Fibroblast of villous mesenchyme (primary cell): ENCODE results near the gene SOWAHA. TPM values are rescaled to one million over a fixed set of nuclear protein-coding genes. Genes with fewer than 3 reads are reported as not detected.
"Not testable (repeated sequence)": the region's sequence is repeated elsewhere in the genome, so short reads cannot be mapped to it uniquely, and the experiment has no call there.

Experiments
- DNase-seq: peaks from one replicate; pipeline ENCODE4 v3.0.0-alpha.2; 2010; ENCODE audit warnings: low read depth
- H3K4me3 ChIP-seq: 2 replicates; pipeline ENCODE4 v1.5.1; 2011; ENCODE audit warnings: low read depth, mild to moderate bottlenecking, low read length
- CTCF ChIP-seq: IDR thresholded peaks from 2 replicates; pipeline ENCODE4 v1.5.1; 2012; ENCODE audit warnings: low read depth, mild to moderate bottlenecking, low read length; ENCODE audit not compliant: insufficient read depth
- total RNA-seq: library from RNA; depleted of rRNA; stranded (reverse); fragments of >200 nt; gene quantifications from 2 replicates; pipeline ENCODE4 v1.2.3, GENCODE V29; 2012

The SOWAHA gene
- total RNA-seq, 1 donor = under 0.01 TPM

- TF ChIP-seq CTCF = no peak
- H3K4me3 ChIP-seq = no peak overlapping the region
- DNase-seq = no peak
These were observed 35.2 kb downstream of the SOWAHA start for GRCh38 chr5:132848270-132848669.

GRCh38 chr5:132849347-132849746 lies 36.2 kb downstream of the SOWAHA start:
- TF ChIP-seq CTCF = no peak
- no peak overlapping the region for H3K4me3 ChIP-seq
- DNase-seq = no peak

GRCh38 chr5:132850066-132850465 lies 37.0 kb downstream of the SOWAHA start:
- TF ChIP-seq CTCF = no peak
- H3K4me3 ChIP-seq = no peak overlapping the region
- DNase-seq = no peak

GRCh38 chr5:132853323-132853722 lies 40.2 kb downstream of the SOWAHA start:
- no peak for TF ChIP-seq CTCF
- no peak for DNase-seq
- H3K4me3 ChIP-seq = no peak overlapping the region

GRCh38 chr5:132853790-132854189 lies 40.7 kb downstream of the SOWAHA start:
- no peak for DNase-seq
- no peak for TF ChIP-seq CTCF
- H3K4me3 ChIP-seq = no peak overlapping the region

GRCh38 chr5:132854301-132854700 lies 41.2 kb downstream of the SOWAHA start:
- no peak overlapping the region for H3K4me3 ChIP-seq
- DNase-seq = no peak
- TF ChIP-seq CTCF = no peak

- H3K4me3 ChIP-seq, DNase-seq: not testable (repeated sequence)
These were observed 41.9 kb downstream of the SOWAHA start for GRCh38 chr5:132854992-132855391.

- no peak for TF ChIP-seq CTCF
- DNase-seq = no peak
- no peak overlapping the region for H3K4me3 ChIP-seq
These were observed 42.9 kb downstream of the SOWAHA start for GRCh38 chr5:132856011-132856410.
